Measurements from ENCODE around the gene CHAD. TPM values are rescaled to one million over a fixed set of nuclear protein-coding genes. Genes with fewer than 3 reads are reported as not detected.

Gene CHAD
- total and polyA plus RNA-seq, 2 of the 13 experiments (the other 11 are each of a cell fraction or from before 2014, with no cell fraction given) = 1.4 TPM; not detected in 1

DNA sequence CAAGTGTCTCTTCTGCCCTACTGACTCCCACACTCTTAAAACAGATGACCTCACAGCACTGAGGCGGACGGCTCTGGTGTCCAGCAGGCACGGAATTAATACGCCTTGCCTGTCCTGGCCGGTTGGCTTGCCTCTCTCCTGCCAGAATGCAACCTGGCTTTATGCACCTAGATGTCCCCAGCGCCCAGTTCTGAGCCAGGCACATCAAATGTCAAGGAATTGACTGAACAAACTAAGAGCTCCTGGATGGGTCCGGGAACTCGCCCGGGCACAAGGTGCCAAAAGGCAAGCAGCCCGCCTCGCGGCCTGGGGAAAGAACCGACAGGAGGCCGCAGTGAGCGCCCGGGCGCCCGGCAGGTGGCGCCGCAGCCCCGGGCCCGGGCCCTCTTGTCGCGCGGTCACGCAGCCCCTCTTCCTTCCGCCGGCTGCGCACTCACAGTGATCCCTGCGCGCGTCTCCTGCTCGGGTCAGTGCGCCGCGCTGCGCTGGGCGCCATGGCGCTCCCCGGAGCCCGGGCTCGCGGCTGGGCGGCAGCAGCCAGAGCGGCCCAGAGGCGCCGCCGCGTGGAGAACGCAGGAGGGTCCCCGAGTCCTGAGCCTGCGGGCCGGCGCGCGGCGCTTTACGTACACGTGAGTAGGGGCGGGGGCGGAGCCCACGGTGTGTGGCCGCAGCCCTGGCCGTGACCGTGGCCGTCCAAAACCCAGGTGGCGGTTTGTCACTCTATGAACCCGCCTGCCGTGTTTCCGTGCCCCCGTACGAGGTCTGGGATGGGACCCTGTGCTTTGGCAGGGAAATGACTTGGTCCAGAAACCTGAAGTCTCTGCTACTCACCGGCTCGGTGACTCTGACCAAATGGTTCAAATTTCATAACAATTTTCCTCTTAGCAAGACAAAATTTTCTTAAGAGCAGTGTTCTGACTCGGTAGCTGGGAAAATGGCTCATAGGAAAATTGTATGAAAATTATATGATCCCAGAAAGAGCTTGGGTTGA lies 10.0 kb upstream of the CHAD start, which contains the start of gene RSAD1 (continued):
- TF ChIP-seq ZNF713 (CRISPR knock-in tag; IDR thresholded peaks at IDR 0.05) (peak; percentile 98), AGO2 (optimal IDR thresholded peaks at IDR 0.05; ENCODE audit: low read depth, low read length) (peak; percentile 79), RBFOX2 (IDR thresholded peaks at IDR 0.05; ENCODE audit: low read depth, low read length) (peak; percentile 95), ZNF562 (CRISPR knock-in tag; IDR thresholded peaks at IDR 0.05; ENCODE audit: borderline replicate concordance) (no peak), ZMYM3 (CRISPR knock-in tag; IDR thresholded peaks at IDR 0.05) (no peak), POGZ (CRISPR knock-in tag; IDR thresholded peaks at IDR 0.05) (peak; percentile 90), ARNT2 (CRISPR knock-in tag; IDR thresholded peaks at IDR 0.05; ENCODE audit: low read depth) (peak; percentile 98), CHCHD3 (CRISPR knock-in tag; IDR thresholded peaks at IDR 0.05) (peak; percentile 77), ARHGAP35 (CRISPR knock-in tag; IDR thresholded peaks at IDR 0.05; ENCODE audit: borderline replicate concordance) (peak; percentile 90; the same call in 1 of the 2 replicates), ZNF30 (CRISPR knock-in tag; IDR thresholded peaks at IDR 0.05) (no peak), MED13 (CRISPR knock-in tag; IDR thresholded peaks at IDR 0.05) (peak; percentile 53; the same call in 1 of the 2 replicates), POLR2A (IDR thresholded peaks at IDR 0.05; ENCODE audit: insufficient read depth in 1 of 2, low read depth in 2 of 2, low read length in 2 of 2) (peak; percentile 89 to 92), RFX1 (IDR thresholded peaks at IDR 0.05) (no peak), HNRNPUL1 (IDR thresholded peaks at IDR 0.05; ENCODE audit: low read depth, low read length) (peak; percentile 81; the same call in 1 of the 2 replicates)
- TF ChIP-seq, protein P1, sequence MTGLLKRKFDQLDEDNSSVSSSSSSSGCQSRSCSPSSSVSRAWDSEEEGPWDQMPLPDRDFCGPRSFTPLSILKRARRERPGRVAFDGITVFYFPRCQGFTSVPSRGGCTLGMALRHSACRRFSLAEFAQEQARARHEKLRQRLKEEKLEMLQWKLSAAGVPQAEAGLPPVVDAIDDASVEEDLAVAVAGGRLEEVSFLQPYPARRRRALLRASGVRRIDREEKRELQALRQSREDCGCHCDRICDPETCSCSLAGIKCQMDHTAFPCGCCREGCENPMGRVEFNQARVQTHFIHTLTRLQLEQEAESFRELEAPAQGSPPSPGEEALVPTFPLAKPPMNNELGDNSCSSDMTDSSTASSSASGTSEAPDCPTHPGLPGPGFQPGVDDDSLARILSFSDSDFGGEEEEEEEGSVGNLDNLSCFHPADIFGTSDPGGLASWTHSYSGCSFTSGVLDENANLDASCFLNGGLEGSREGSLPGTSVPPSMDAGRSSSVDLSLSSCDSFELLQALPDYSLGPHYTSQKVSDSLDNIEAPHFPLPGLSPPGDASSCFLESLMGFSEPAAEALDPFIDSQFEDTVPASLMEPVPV (CRISPR knock-in tag; IDR thresholded peaks at IDR 0.05) = peak; percentile 95
- TF ChIP-seq, protein P2, sequence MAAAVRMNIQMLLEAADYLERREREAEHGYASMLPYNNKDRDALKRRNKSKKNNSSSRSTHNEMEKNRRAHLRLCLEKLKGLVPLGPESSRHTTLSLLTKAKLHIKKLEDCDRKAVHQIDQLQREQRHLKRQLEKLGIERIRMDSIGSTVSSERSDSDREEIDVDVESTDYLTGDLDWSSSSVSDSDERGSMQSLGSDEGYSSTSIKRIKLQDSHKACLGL (CRISPR knock-in tag; IDR thresholded peaks at IDR 0.05) = peak; percentile 91
- TF ChIP-seq, protein P3, sequence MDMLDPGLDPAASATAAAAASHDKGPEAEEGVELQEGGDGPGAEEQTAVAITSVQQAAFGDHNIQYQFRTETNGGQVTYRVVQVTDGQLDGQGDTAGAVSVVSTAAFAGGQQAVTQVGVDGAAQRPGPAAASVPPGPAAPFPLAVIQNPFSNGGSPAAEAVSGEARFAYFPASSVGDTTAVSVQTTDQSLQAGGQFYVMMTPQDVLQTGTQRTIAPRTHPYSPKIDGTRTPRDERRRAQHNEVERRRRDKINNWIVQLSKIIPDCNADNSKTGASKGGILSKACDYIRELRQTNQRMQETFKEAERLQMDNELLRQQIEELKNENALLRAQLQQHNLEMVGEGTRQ (IDR thresholded peaks at IDR 0.05; ENCODE audit: low read depth, low read length) = no peak
- TF ChIP-seq, protein P3 (CRISPR knock-in tag; IDR thresholded peaks at IDR 0.05; ENCODE audit: borderline replicate concordance) = no peak
- TF ChIP-seq, protein P4, sequence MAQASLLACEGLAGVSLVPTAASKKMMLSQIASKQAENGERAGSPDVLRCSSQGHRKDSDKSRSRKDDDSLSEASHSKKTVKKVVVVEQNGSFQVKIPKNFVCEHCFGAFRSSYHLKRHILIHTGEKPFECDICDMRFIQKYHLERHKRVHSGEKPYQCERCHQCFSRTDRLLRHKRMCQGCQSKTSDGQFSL (CRISPR knock-in tag; IDR thresholded peaks at IDR 0.05) = peak; percentile 33; the same call in 1 of the 2 replicates
